ENCODE data around the gene FABP6.

DNA sequence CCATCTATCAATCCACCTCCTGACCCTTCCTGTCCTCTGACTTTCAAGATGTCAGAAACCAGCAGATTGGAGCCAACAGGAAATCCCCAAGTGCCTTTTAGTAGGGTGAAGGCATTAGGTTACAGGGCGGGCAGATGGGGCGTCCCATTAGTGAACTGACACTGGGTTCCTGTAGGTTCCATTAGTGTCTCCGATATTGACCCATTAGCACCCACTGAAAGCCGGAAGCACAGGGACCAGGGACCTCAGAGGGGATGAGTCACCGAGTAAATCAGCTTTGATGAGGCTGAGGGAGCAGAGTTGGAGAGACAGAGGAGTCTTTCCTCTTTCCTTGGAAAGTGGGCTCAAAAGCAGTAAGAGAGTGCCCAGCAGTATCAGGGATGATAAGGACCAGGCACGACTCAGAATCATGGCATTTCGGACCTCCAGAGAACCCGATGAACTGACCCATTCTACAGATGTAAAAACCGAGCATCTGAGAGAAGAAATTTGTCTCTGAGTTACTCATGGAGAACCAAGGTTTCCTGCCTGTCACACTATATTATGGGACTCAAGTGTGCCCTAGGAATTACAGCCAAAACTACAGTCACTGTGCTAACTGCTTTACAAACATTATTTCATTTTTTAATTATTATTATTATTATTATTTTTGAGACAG lies 47.2 kb upstream of the FABP6 start:
- TF ChIP-seq EGR1 (IDR thresholded peaks at IDR 0.05; ENCODE audit: low read depth in 2 of 2), result no peak
- TF ChIP-seq CTCF (IDR thresholded peaks at IDR 0.05; ENCODE audit: low read depth, low read length, missing input control), result no peak
